Mammary epithelial cell (primary cell): ENCODE data around the gene SLC2A2.

Source experiments
- CTCF ChIP-seq, 2 donors: IDR thresholded peaks in 1 of 2; conservative IDR thresholded peaks in 1 of 2; 2 replicates each; pipeline ENCODE4 v1.5.1; 2011 to 2012; ENCODE audit warnings: inconsistent platforms in 2 of 2, low read length in 2 of 2, mild to moderate bottlenecking in 2 of 2, control low read depth in 1 of 2, low read depth in 1 of 2; ENCODE audit not compliant: insufficient read depth in 1 of 2; ENCODE audit errors: extremely low read depth in 1 of 2
- EZH2 ChIP-seq: IDR thresholded peaks from 2 replicates; pipeline ENCODE4 v1.6.1; 2012; ENCODE audit warnings: low read length, inconsistent platforms, borderline replicate concordance

- TF ChIP-seq EZH2 = no peak
- no peak for TF ChIP-seq CTCF (conservative IDR thresholded peaks at IDR 0.05 in 1 of 2, IDR thresholded peaks at IDR 0.05 in 1 of 2; ENCODE audit: extremely low read depth in 1 of 2, insufficient read depth in 1 of 2, low read depth in 1 of 2, low read length in 2 of 2)
Measured at GRCh38 chr3:170953736-170954135, 72.8 kb downstream of the SLC2A2 start.
